Mucosa of descending colon (tissue), 3 donors: Measurements from ENCODE around the gene PDE4D. TPM values are rescaled to one million over a fixed set of nuclear protein-coding genes. Genes with fewer than 3 reads are reported as not detected.

Source experiments
- ATAC-seq: fragments of 200-7000 bp; cut with Tn5 transposase; one replicate; pipeline ENCODE4 v1.9.1; 2020; ENCODE audit warnings: mild to moderate bottlenecking, moderate library complexity
- DNase-seq, 3 donors: peaks; one replicate each; pipeline ENCODE4 v3.0.0-alpha.2; 2020
- H3K36me3 ChIP-seq: fragments of 200-600 bp; one replicate; pipeline ENCODE4 v1.8.0; 2021; ENCODE audit warnings: low read depth, mild to moderate bottlenecking
- H3K4me1 ChIP-seq: fragments of 200-600 bp; one replicate; pipeline ENCODE4 v1.8.0; 2021; ENCODE audit warnings: low read depth, mild to moderate bottlenecking
- H3K4me3 ChIP-seq: fragments of 200-600 bp; one replicate; pipeline ENCODE4 v1.8.0; 2021; ENCODE audit warnings: mild to moderate bottlenecking
- H3K9me3 ChIP-seq: fragments of 200-600 bp; one replicate; pipeline ENCODE4 v1.8.0; 2021; ENCODE audit warnings: mild to moderate bottlenecking
- intact Hi-C, 2 donors: fragments of 100-400 bp; cut with DNase I in 1 of 2; cut with micrococcal nuclease in 1 of 2; formaldehyde crosslinking; loops; one replicate each; pipeline versions ENCODE4 v1.11.0 to v1.11.1; 2022; cut with DNase I, micrococcal nuclease
- total RNA-seq, 3 donors: library from RNA; stranded (reverse); fragmentation: NEBNext Ultra II Directional in 2 of 3; extraction: Animal tissue kit (Norgen Biotek cat#: 25700) in 2 of 3; gene quantifications; one replicate each; pipeline versions ENCODE4 v1.2.1 to v1.2.4, GENCODE V29; 2021 to 2023
- TF ChIP-seq, protein P1 (sequence below): fragments of 200-600 bp; IDR thresholded peaks from one replicate; pipeline ENCODE4 v1.8.0; 2022; ENCODE audit warnings: antibody characterized with exemption, mild to moderate bottlenecking
- donor health status: DM: no; HTN: no; CAD: no; lungs with moderate emphysema.
- donor health status: DM: no; HTN: no; CAD: no.
- donor health status: DM: no; HTN: yes; CAD: no.

The PDE4D gene
- total RNA-seq, 3 donors from 2014 or later: 37.9 to 137 (median 100) TPM

DNA sequence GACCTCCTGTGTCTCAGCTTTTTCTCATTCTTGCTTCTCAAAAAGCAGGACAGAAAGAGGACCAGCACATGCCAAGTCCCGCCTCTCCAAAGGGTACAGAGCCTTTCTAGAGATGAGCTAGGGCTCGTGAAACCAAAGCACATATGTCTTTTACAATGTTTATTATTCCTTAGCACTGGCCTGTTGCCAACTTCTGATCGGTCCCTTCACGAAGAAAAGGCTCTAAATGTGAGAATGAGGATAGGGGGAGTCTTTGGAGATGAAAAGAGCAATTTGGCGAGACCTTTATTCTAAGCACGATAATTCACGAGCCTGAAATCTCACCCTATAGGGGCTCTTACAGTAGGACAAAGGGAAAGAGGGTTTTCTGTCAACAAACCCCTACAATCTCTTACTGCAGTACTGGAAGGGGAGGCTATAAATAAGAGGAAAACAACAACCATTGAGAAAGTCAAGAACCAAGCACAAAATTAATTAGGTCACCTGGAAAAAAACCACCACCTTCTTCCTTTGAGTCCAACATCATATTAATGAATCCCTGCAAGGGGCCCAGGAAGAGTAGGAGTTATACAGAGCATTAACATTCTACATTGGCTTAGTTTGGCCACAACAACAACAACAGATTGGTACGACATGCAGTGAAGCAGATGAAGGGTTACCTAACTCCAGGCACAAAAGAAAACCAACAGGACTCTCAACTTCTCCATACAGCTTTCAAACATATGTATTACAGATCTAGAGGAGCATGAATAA is 309.5 kb downstream of the PDE4D start:
- ATAC-seq (peak; percentile 46), DNase-seq (peak in 1 of 3 donors; percentile 68)
- intact Hi-C loops: loop anchor here in 1 of 2 donors (10.0 kb wide), 1 partner anchor 81 kb away; no protein-coding TSS in a partner anchor
- no peaks in the 10 kb centered on the region for H3K9me3 ChIP-seq
- no peak overlapping the region for H3K4me3 ChIP-seq
- peaks cover 17% of the 10 kb centered on the region for H3K4me1 ChIP-seq
- TF ChIP-seq, protein P1, sequence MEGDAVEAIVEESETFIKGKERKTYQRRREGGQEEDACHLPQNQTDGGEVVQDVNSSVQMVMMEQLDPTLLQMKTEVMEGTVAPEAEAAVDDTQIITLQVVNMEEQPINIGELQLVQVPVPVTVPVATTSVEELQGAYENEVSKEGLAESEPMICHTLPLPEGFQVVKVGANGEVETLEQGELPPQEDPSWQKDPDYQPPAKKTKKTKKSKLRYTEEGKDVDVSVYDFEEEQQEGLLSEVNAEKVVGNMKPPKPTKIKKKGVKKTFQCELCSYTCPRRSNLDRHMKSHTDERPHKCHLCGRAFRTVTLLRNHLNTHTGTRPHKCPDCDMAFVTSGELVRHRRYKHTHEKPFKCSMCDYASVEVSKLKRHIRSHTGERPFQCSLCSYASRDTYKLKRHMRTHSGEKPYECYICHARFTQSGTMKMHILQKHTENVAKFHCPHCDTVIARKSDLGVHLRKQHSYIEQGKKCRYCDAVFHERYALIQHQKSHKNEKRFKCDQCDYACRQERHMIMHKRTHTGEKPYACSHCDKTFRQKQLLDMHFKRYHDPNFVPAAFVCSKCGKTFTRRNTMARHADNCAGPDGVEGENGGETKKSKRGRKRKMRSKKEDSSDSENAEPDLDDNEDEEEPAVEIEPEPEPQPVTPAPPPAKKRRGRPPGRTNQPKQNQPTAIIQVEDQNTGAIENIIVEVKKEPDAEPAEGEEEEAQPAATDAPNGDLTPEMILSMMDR: no peak
- H3K36me3 ChIP-seq: no peaks in the 10 kb centered on the region

DNA sequence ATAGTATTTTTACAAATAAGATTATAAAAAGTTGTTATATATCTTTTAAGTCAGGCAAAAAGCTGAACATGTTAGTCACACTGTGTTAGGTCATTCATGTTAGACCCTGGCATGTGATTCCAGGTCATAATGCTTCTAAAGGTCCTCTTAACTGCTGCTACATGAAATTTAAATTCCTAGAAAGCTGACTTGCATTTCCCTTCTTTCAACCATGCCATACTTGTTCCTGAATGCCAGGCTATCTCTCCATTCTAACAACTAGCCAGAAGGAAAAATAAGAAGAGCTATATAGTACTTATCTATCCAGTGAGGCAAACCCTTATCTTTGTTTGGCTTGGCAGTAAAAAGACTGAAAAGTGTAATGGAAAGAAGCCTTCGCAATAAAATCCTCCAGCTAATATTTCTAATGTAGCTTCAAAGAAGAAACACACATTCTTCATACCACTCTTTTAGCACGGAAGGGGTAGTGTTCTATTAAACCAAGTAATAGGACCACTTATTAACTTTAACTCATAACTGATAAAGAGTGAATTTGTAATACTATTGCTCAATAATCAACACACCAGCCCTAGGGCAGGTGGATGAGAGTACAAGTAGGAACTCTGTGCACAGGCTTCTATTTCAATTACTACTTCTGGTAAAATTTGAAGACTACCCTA is 310.2 kb downstream of the PDE4D start:
- no peaks in the 10 kb centered on the region for H3K9me3 ChIP-seq
- H3K36me3 ChIP-seq: no peaks in the 10 kb centered on the region
- peaks cover 11% of the 10 kb centered on the region for H3K4me1 ChIP-seq
- no peak overlapping the region for H3K4me3 ChIP-seq
- TF ChIP-seq, protein P1: no peak
- no peak for DNase-seq
- intact Hi-C loops: loop anchor here in 1 of 2 donors (10.0 kb wide), 1 partner anchor 82 kb away; no protein-coding TSS in a partner anchor
- peak; percentile 53 for ATAC-seq

DNA sequence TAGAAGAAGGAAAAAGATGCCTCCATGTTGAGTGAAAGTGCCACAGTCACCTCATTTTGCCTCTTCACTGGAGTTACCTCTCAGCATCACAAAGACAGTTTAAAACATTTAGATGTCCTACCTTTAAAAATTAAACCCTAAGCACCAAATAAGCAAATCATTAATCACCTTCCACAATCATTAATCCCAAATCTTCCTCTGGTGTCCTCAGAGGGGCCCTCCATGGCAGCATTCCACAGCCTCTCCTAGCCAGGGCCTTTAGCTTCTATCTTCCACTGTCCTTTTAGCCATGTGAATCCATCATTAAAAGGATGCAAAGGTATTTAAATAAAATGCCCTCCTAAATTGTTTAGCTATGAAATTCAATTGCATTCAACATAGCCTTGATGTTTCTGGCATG is 310.8 kb downstream of the PDE4D start:
- peaks cover 8% of the 10 kb centered on the region for H3K4me1 ChIP-seq
- no peaks in the 10 kb centered on the region for H3K9me3 ChIP-seq
- no peak for DNase-seq
- H3K4me3 ChIP-seq: no peak overlapping the region
- no peaks in the 10 kb centered on the region for H3K36me3 ChIP-seq
- intact Hi-C loops: loop anchor here in 1 of 2 donors (10.0 kb wide), 1 partner anchor 82 kb away; no protein-coding TSS in a partner anchor
- TF ChIP-seq, protein P1: no peak
- no peak for ATAC-seq

DNA sequence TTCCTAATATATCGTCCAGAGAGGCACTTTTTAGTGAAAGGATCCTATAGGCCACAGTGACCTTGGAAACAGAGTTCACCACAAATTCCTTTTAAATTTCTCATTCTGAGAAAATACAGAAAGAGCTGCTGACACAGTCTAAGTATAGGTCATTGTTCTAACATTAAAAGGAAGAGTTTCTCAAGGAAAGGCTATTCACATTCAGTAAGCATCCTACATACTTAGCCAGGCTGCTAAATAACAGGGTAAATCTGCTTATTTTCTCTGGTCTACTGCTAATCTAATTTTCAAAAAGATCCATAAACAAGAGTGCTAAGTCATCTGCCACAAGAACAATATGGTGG is 313.7 kb downstream of the PDE4D start:
- H3K9me3 ChIP-seq: no peaks in the 10 kb centered on the region
- no peak for DNase-seq
- TF ChIP-seq, protein P1: no peak
- intact Hi-C loops: loop anchor here in 1 of 2 donors (10.0 kb wide), 1 partner anchor 85 kb away; no protein-coding TSS in a partner anchor
- H3K4me1 ChIP-seq: peaks cover 8% of the 10 kb centered on the region
- no peak for ATAC-seq
- no peak overlapping the region for H3K4me3 ChIP-seq
- no peaks in the 10 kb centered on the region for H3K36me3 ChIP-seq

DNA sequence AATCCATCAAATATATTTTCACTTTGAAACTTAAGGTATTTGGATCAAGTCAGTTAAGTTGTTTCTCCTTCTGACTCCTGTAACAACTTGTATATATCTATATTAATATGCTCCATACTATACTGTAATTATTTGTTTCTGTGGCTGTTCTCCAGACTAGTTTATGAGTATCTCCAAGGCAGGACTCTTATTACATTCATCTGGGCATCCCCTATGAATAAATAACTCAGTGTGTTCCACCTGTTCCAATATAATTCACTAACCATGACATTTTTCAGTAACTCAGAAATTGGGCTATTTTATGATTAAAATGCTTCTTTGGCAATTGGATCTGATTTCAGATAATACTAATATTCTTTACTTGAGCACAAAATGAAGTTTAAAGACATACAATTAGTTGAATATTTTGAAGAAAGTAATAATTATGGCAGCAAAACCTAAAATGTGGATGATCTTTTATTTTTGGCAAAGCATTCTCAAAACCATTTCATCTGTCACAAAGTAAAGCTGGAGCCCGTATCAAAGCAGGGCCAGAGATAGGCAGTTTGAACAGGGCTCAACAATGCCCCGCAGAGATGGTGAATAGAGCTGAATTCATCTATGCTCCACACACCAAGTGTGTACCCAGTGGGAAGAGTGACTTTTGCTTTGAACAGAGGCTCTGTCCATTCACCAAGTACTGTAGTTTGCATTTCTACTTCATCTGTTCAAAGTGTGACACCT is 314.3 kb downstream of the PDE4D start:
- TF ChIP-seq, protein P1: no peak
- Histone ChIP-seq H3K4me3 (no peak overlapping the region), H3K36me3 (no peaks in the 10 kb centered on the region), H3K4me1 (peaks cover 8% of the 10 kb centered on the region), H3K9me3 (no peaks in the 10 kb centered on the region)
- DNase-seq: no peak
- intact Hi-C loops: no loop called here
- ATAC-seq: no peak
